H9 (cell line): ENCODE data around the gene CYP27B1. TPM values are rescaled to one million over a fixed set of nuclear protein-coding genes. Genes with fewer than 3 reads are reported as not detected.

Experiments used
- DNase-seq: peaks from one replicate; pipeline ENCODE4 v3.0.0-alpha.2; 2017
- H2AFZ ChIP-seq: one replicate; pipeline ENCODE4 v1.6.1; 2013; ENCODE audit warnings: mild to moderate bottlenecking, low read length, control low read depth, moderate library complexity
- H2AK5ac ChIP-seq: 2 replicates; pipeline ENCODE4 v1.6.1; 2013; ENCODE audit warnings: low read length, control low read depth, mixed read lengths; ENCODE audit not compliant: insufficient read length
- H2BK120ac ChIP-seq: one replicate; pipeline ENCODE4 v1.6.1; 2013; ENCODE audit warnings: low read depth, mild to moderate bottlenecking, low read length, control low read depth, inconsistent platforms; ENCODE audit not compliant: poor library complexity, severe bottlenecking
- H2BK12ac ChIP-seq: 2 replicates; pipeline ENCODE4 v1.6.1; 2013; ENCODE audit warnings: low read length, control low read depth, mixed read lengths, low read depth; ENCODE audit not compliant: insufficient read length
- H2BK15ac ChIP-seq: 2 replicates; pipeline ENCODE4 v1.6.1; 2013; ENCODE audit warnings: low read depth, low read length, control low read depth
- H2BK20ac ChIP-seq: one replicate; pipeline ENCODE4 v1.6.1; 2013; ENCODE audit warnings: low read depth, mild to moderate bottlenecking, low read length, control low read depth, inconsistent platforms; ENCODE audit not compliant: poor library complexity, severe bottlenecking
- H2BK5ac ChIP-seq: 2 replicates; pipeline ENCODE4 v1.6.1; 2013; ENCODE audit warnings: low read length, control low read depth, mixed read lengths; ENCODE audit not compliant: insufficient read length
- H3K14ac ChIP-seq: 2 replicates; pipeline ENCODE4 v1.6.1; 2013; ENCODE audit warnings: low read length, control low read depth; ENCODE audit not compliant: insufficient read depth
- H3K18ac ChIP-seq: 2 replicates; pipeline ENCODE4 v1.6.1; 2013; ENCODE audit warnings: low read depth, mild to moderate bottlenecking, mixed read lengths, low read length, control low read depth; ENCODE audit not compliant: insufficient read length
- H3K23ac ChIP-seq: 2 replicates; pipeline ENCODE4 v1.6.1; 2013; ENCODE audit warnings: low read length, control low read depth, mixed read lengths, low read depth; ENCODE audit not compliant: insufficient read length
- H3K23me2 ChIP-seq: 2 replicates; pipeline ENCODE4 v1.6.1; 2013; ENCODE audit warnings: low read depth, mild to moderate bottlenecking, mixed read lengths, low read length, control low read depth; ENCODE audit not compliant: insufficient read length, poor library complexity, severe bottlenecking
- H3K27ac ChIP-seq: 2 replicates; pipeline ENCODE4 v1.5.1; 2013; ENCODE audit warnings: low read length, control low read depth, mixed read lengths, low read depth; ENCODE audit not compliant: insufficient read length
- H3K27me3 ChIP-seq: 2 replicates; pipeline ENCODE4 v1.6.1; 2013; ENCODE audit warnings: low read length, control low read depth, inconsistent platforms; ENCODE audit not compliant: insufficient read depth
- H3K4ac ChIP-seq: 2 replicates; pipeline ENCODE4 v1.6.1; 2013; ENCODE audit warnings: low read depth, mild to moderate bottlenecking, control low read depth, inconsistent platforms, low read length, moderate library complexity
- H3K4me1 ChIP-seq: 2 replicates; pipeline ENCODE4 v1.6.1; 2013; ENCODE audit warnings: low read length, control low read depth, inconsistent platforms; ENCODE audit not compliant: insufficient read depth
- H3K4me2 ChIP-seq: 2 replicates; pipeline ENCODE4 v1.6.1; 2013; ENCODE audit warnings: low read length, control low read depth, mixed read lengths; ENCODE audit not compliant: insufficient read length, insufficient read depth
- H3K56ac ChIP-seq: 2 replicates; pipeline ENCODE4 v1.6.1; 2013; ENCODE audit warnings: low read depth, mild to moderate bottlenecking, mixed read lengths, low read length, control low read depth; ENCODE audit not compliant: insufficient read length
- H3K79me1 ChIP-seq: 2 replicates; pipeline ENCODE4 v1.6.1; 2013; ENCODE audit warnings: low read depth, mild to moderate bottlenecking, moderate library complexity, low read length, control low read depth, inconsistent platforms; ENCODE audit not compliant: insufficient read depth, poor library complexity, severe bottlenecking
- H3K79me2 ChIP-seq: 2 replicates; pipeline ENCODE4 v1.6.1; 2013; ENCODE audit warnings: low read length, control low read depth, inconsistent platforms; ENCODE audit not compliant: insufficient read depth
- H3K9ac ChIP-seq: 2 replicates; pipeline ENCODE4 v1.6.1; 2013; ENCODE audit warnings: low read length, control low read depth, mixed read lengths; ENCODE audit not compliant: insufficient read length; ENCODE audit errors: extremely low read depth
- H3K9me3 ChIP-seq: one replicate; pipeline ENCODE4 v1.6.1; 2013; ENCODE audit warnings: low read depth, low read length, inconsistent platforms; ENCODE audit not compliant: control insufficient read depth
- H3T11ph ChIP-seq: one replicate; pipeline ENCODE4 v1.6.1; 2013; ENCODE audit warnings: mild to moderate bottlenecking, low read length, control low read depth, inconsistent platforms
- H4K20me1 ChIP-seq: one replicate; pipeline ENCODE4 v1.6.1; 2013; ENCODE audit not compliant: control insufficient read depth, insufficient read length, insufficient read depth
- H4K5ac ChIP-seq: 2 replicates; pipeline ENCODE4 v1.6.1; 2013; ENCODE audit warnings: low read depth, mild to moderate bottlenecking, mixed read lengths, low read length, control low read depth; ENCODE audit not compliant: insufficient read length
- H4K8ac ChIP-seq: replicated peaks from 2 replicates; pipeline ENCODE4 v1.6.1; 2013; ENCODE audit warnings: low read length, control low read depth, mixed read lengths, low read depth; ENCODE audit not compliant: insufficient read length
- H4K91ac ChIP-seq: 2 replicates; pipeline ENCODE4 v1.6.1; 2013; ENCODE audit warnings: low read depth, mild to moderate bottlenecking, moderate library complexity, mixed read lengths, low read length, control low read depth; ENCODE audit not compliant: insufficient read length
- H3K27ac Mint-ChIP-seq, 3 experiments: 2 replicates in 2 of 3; 3 replicates in 1 of 3; pipeline ENCODE4 v1.8.0; 2020 to 2021; ENCODE audit warnings: mixed read lengths in 3 of 3, mild to moderate bottlenecking in 1 of 3, moderate library complexity in 1 of 3
- H3K27me3 Mint-ChIP-seq: 2 replicates; pipeline ENCODE4 v1.8.0; 2021; ENCODE audit warnings: low read depth, mild to moderate bottlenecking, moderate library complexity, mixed read lengths
- H3K36me3 Mint-ChIP-seq, 3 experiments: 2 replicates in 2 of 3; 3 replicates in 1 of 3; pipeline ENCODE4 v1.8.0; 2020 to 2021; ENCODE audit warnings: low read depth in 3 of 3, mixed read lengths in 3 of 3; ENCODE audit not compliant: insufficient read depth in 1 of 3
- H3K4me1 Mint-ChIP-seq, 2 experiments: 2 replicates each; pipeline ENCODE4 v1.8.0; 2020; ENCODE audit warnings: mixed read lengths in 2 of 2
- H3K4me3 Mint-ChIP-seq, 2 experiments: 2 replicates in 1 of 2; 3 replicates in 1 of 2; pipeline ENCODE4 v1.8.0; 2020 to 2021; ENCODE audit warnings: mild to moderate bottlenecking in 2 of 2, mixed read lengths in 2 of 2, moderate library complexity in 1 of 2
- H3K9me3 Mint-ChIP-seq, 2 experiments: 2 replicates in 1 of 2; 3 replicates in 1 of 2; pipeline ENCODE4 v1.8.0; 2020; ENCODE audit warnings: mild to moderate bottlenecking in 2 of 2, mixed read lengths in 2 of 2, moderate library complexity in 1 of 2
- WGBS: extraction: QIAGEN DNeasy Blood & Tissue Kit; methylation state at CpG from one replicate; pipeline ENCODE4 v1.1.7; 2013; ENCODE audit warnings: missing lambda C conversion rate, low lambda C conversion rate, mixed read lengths; ENCODE audit not compliant: insufficient read length; ENCODE audit errors: extremely low coverage; 5-methylcytosine and 5-hydroxymethylcytosine counted together
- total RNA-seq: library from RNA; stranded (reverse); gene quantifications from 2 replicates; pipeline ENCODE4 v1.2.1, GENCODE V29; 2021
- TF ChIP-seq, protein P1 (sequence below): fragments of 200-600 bp; sonication (generic); conservative IDR thresholded peaks from 3 replicates; pipeline ENCODE4 v1.8.0; 2021; ENCODE audit warnings: antibody characterized with exemption, mild to moderate bottlenecking

CYP27B1 gene
- total RNA-seq, 1 experiment from 2014 or later = 6.1 TPM

DNA sequence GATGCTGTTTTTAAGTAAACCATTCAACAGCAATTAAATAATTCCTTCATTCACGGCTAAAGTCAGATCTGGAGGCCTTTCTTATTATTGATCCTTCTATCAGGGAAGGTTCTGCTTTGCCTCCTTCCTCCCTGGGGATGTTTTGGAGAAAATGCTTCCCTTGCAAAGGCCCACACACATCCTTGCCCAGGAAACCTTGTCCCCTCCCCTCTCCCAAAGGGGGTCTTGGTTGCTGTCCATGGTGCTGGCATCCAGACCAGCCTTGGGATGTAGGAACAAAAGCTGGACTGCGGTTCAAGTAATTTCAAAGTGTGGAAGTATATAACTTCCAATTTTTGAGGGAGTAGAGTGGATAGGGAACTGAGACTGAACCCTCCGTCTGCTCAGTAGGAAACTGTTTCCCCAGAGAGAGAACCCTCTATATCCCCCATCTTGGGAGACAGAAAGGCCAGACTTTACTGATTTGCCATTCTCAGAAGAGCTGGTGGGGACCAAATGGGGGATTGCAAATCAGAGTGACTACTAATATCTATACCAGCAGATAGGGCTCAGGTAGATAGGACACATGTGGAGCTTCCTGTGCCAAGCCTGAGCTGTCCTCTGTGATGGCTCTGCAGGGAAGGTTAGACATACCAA lies 6.4 kb downstream of the CYP27B1 start:
- Histone ChIP-seq H2AFZ (no peak overlapping the region), H2BK5ac (no peak overlapping the region), H2AK5ac (no peak overlapping the region), H2BK20ac (no peak overlapping the region), H3T11ph (no peak overlapping the region), H3K79me1 (no peaks in the 10 kb centered on the region), H3K23ac (no peak overlapping the region), H3K4me2 (no peak overlapping the region), H3K27ac (no peak overlapping the region), H4K20me1 (no peaks in the 10 kb centered on the region), H3K18ac (no peak overlapping the region), H3K4ac (no peak overlapping the region), H3K9ac (no peak overlapping the region), H2BK12ac (no peak overlapping the region), H3K14ac (no peak overlapping the region), H3K23me2 (peaks cover 14% of the 10 kb centered on the region), H3K56ac (no peak overlapping the region), H4K5ac (no peak overlapping the region), H2BK15ac (no peak overlapping the region), H3K9me3 (no peaks in the 10 kb centered on the region), H4K8ac (no peak overlapping the region), H3K4me1 (no peaks in the 10 kb centered on the region), H3K79me2 (no peaks in the 10 kb centered on the region), H4K91ac (no peak overlapping the region), H2BK120ac (no peak overlapping the region), H3K27me3 (peaks cover 29% of the 10 kb centered on the region)
- Mint-ChIP-seq H3K27me3 (peaks cover 58% of the 10 kb centered on the region), H3K9me3 (no peaks in the 10 kb centered on the region), H3K4me1 (peaks cover 23 to 31% of the 10 kb centered on the region in 2 experiments), H3K27ac (no peak overlapping the region), H3K36me3 (peaks cover 0 to 19% (median 6%) of the 10 kb centered on the region in 3 experiments; a peak in 4 of 7 replicates), H3K4me3 (no peak overlapping the region)
- DNase-seq = peak; percentile 52
- no CpG with 5 or more reads among the region's 3 CpGs for WGBS
- TF ChIP-seq, protein P1, sequence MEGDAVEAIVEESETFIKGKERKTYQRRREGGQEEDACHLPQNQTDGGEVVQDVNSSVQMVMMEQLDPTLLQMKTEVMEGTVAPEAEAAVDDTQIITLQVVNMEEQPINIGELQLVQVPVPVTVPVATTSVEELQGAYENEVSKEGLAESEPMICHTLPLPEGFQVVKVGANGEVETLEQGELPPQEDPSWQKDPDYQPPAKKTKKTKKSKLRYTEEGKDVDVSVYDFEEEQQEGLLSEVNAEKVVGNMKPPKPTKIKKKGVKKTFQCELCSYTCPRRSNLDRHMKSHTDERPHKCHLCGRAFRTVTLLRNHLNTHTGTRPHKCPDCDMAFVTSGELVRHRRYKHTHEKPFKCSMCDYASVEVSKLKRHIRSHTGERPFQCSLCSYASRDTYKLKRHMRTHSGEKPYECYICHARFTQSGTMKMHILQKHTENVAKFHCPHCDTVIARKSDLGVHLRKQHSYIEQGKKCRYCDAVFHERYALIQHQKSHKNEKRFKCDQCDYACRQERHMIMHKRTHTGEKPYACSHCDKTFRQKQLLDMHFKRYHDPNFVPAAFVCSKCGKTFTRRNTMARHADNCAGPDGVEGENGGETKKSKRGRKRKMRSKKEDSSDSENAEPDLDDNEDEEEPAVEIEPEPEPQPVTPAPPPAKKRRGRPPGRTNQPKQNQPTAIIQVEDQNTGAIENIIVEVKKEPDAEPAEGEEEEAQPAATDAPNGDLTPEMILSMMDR = no peak
